Measurements from ENCODE around the gene CAPN11. TPM values are rescaled to one million over a fixed set of nuclear protein-coding genes. Genes with fewer than 3 reads are reported as not detected.

Gene CAPN11
- total RNA-seq, 1 donor from 2014 or later, result 0.07 TPM

- no peak overlapping the region for H3K4me3 Mint-ChIP-seq (ENCODE audit: unreplicated experiment)
- no peaks in the 10 kb centered on the region for H3K36me3 Mint-ChIP-seq (ENCODE audit: low read depth)
- no peaks in the 10 kb centered on the region for H3K27me3 Mint-ChIP-seq (ENCODE audit: low read depth)
- DNase-seq (ENCODE audit: low spot score), result no peak
- no peak for TF ChIP-seq CTCF (IDR thresholded peaks at IDR 0.05)
- H3K27ac Mint-ChIP-seq (ENCODE audit: unreplicated experiment), result no peak overlapping the region
- H3K9me3 Mint-ChIP-seq (ENCODE audit: low read depth), result no peaks in the 10 kb centered on the region
- H3K4me1 Mint-ChIP-seq (ENCODE audit: low read depth), result peaks cover 81% of the 10 kb centered on the region
Observed at GRCh38 chr6:44120692-44121443, 37.8 kb upstream of the CAPN11 start.

- Mint-ChIP-seq H3K9me3 (ENCODE audit: low read depth) (no peaks in the 10 kb centered on the region), H3K27ac (ENCODE audit: unreplicated experiment) (peak overlapping the region; percentile 50), H3K27me3 (ENCODE audit: low read depth) (no peaks in the 10 kb centered on the region), H3K4me1 (ENCODE audit: low read depth) (peaks cover 71% of the 10 kb centered on the region), H3K4me3 (ENCODE audit: unreplicated experiment) (no peak overlapping the region), H3K36me3 (ENCODE audit: low read depth) (no peaks in the 10 kb centered on the region)
- no peak for DNase-seq (ENCODE audit: low spot score)
- no peak for TF ChIP-seq CTCF (IDR thresholded peaks at IDR 0.05)
Observed at GRCh38 chr6:44122801-44123200, 35.8 kb upstream of the CAPN11 start.

GRCh38 chr6:44123544-44123943 lies 35.1 kb upstream of the CAPN11 start:
- Mint-ChIP-seq H3K9me3 (ENCODE audit: low read depth) (no peaks in the 10 kb centered on the region), H3K27ac (ENCODE audit: unreplicated experiment) (peak overlapping the region; percentile 50), H3K27me3 (ENCODE audit: low read depth) (no peaks in the 10 kb centered on the region), H3K36me3 (ENCODE audit: low read depth) (no peaks in the 10 kb centered on the region), H3K4me1 (ENCODE audit: low read depth) (peaks cover 71% of the 10 kb centered on the region), H3K4me3 (ENCODE audit: unreplicated experiment) (no peak overlapping the region)
- no peak for DNase-seq (ENCODE audit: low spot score)
- no peak for TF ChIP-seq CTCF (IDR thresholded peaks at IDR 0.05)

- Mint-ChIP-seq H3K4me1 (ENCODE audit: low read depth) (peaks cover 53% of the 10 kb centered on the region), H3K36me3 (ENCODE audit: low read depth) (no peaks in the 10 kb centered on the region), H3K4me3 (ENCODE audit: unreplicated experiment) (peak overlapping the region; percentile 94), H3K27ac (ENCODE audit: unreplicated experiment) (peak overlapping the region; percentile 91), H3K9me3 (ENCODE audit: low read depth) (no peaks in the 10 kb centered on the region), H3K27me3 (ENCODE audit: low read depth) (no peaks in the 10 kb centered on the region)
- DNase-seq (ENCODE audit: low spot score), result no peak
- TF ChIP-seq CTCF (IDR thresholded peaks at IDR 0.05), result no peak
Observed at GRCh38 chr6:44126320-44127149, 32.1 kb upstream of the CAPN11 start.

- peak within 1 kb of the TSS; percentile 94 for H3K4me3 Mint-ChIP-seq (ENCODE audit: unreplicated experiment)
- no peak for DNase-seq (ENCODE audit: low spot score)
- H3K4me1 Mint-ChIP-seq (ENCODE audit: low read depth), result peaks cover 50% of the 10 kb centered on the region
- no peaks in the 10 kb centered on the region for H3K27me3 Mint-ChIP-seq (ENCODE audit: low read depth)
- H3K9me3 Mint-ChIP-seq (ENCODE audit: low read depth), result no peaks in the 10 kb centered on the region
- peak within 1 kb of the TSS; percentile 91 for H3K27ac Mint-ChIP-seq (ENCODE audit: unreplicated experiment)
- no peak for TF ChIP-seq CTCF (IDR thresholded peaks at IDR 0.05)
- H3K36me3 Mint-ChIP-seq (ENCODE audit: low read depth), result no peaks in the 10 kb centered on the region
Observed at GRCh38 chr6:44127186-44128019, 31.2 kb upstream of the CAPN11 start, which contains the start of the genes MRPL14 and TMEM63B. Gene MRPL14 (minus strand): TSS chr6:44127452. CDS start chr6:44116611, 10,841 bp downstream. Gene TMEM63B (plus strand): TSS chr6:44127554. CDS start chr6:44134585, 7,031 bp downstream.
